Skin of body (tissue), 2 donors: ENCODE data around the gene KLK3. TPM values are rescaled to one million over a fixed set of nuclear protein-coding genes. Genes with fewer than 3 reads are reported as not detected.
"Not testable (repeated sequence)": the region's sequence is repeated elsewhere in the genome, so short reads cannot be mapped to it uniquely, and the experiment has no call there.

Source experiments
- DNase-seq: peaks from one replicate; lab custom pipeline; 2025; lab: John Stamatoyannopoulos, UW
- total RNA-seq: library from RNA; depleted of rRNA; stranded (reverse); fragments of >200 nt; gene quantifications from one replicate; pipeline ENCODE4 v1.2.3, GENCODE V29; 2014

The KLK3 gene
- total RNA-seq, 1 donor from 2014 or later, result not detected

- DNase-seq, result no peak
Measured at GRCh38 chr19:50861496-50862286, 7.0 kb downstream of the KLK3 start.

- DNase-seq, result no peak
Measured at GRCh38 chr19:50869479-50869878, 14.8 kb downstream of the KLK3 start.

- DNase-seq, result no peak
Measured at GRCh38 chr19:50870417-50871089, 15.8 kb downstream of the KLK3 start.

- no peak for DNase-seq
Measured at GRCh38 chr19:50873056-50873455, 18.3 kb downstream of the KLK3 start, which contains the start of gene KLK2. KLK2 (plus strand) TSS chr19:50873439; CDS start chr19:50873474, 35 bp downstream.

- no peak for DNase-seq
Measured at GRCh38 chr19:50874211-50874610, 19.5 kb downstream of the KLK3 start.

GRCh38 chr19:50875795-50876422, 21.2 kb downstream of the KLK3 start:
- no peak for DNase-seq

- DNase-seq, result no peak
Measured at GRCh38 chr19:50876456-50876855, 21.7 kb downstream of the KLK3 start.

GRCh38 chr19:50877338-50877737, 22.6 kb downstream of the KLK3 start:
- no peak for DNase-seq

GRCh38 chr19:50878851-50879250, 24.1 kb downstream of the KLK3 start:
- DNase-seq, result no peak

- no peak for DNase-seq
Measured at GRCh38 chr19:50880241-50880640, 25.5 kb downstream of the KLK3 start.

GRCh38 chr19:50882188-50882587, 27.5 kb downstream of the KLK3 start:
- no peak for DNase-seq

- no peak for DNase-seq
Measured at GRCh38 chr19:50889638-50890037, 34.9 kb downstream of the KLK3 start.

- DNase-seq, result no peak
Measured at GRCh38 chr19:50890422-50891252, 35.9 kb downstream of the KLK3 start.

GRCh38 chr19:50891253-50891625, 36.5 kb downstream of the KLK3 start:
- DNase-seq, result no peak

GRCh38 chr19:50893047-50893736, 38.5 kb downstream of the KLK3 start:
- DNase-seq, result no peak

- no peak for DNase-seq
Measured at GRCh38 chr19:50894478-50895356, 40.0 kb downstream of the KLK3 start.

GRCh38 chr19:50896089-50896590, 41.4 kb downstream of the KLK3 start:
- not testable (repeated sequence) for DNase-seq

GRCh38 chr19:50896591-50897190, 42.0 kb downstream of the KLK3 start:
- DNase-seq, result no peak

- DNase-seq, result no peak
Measured at GRCh38 chr19:50897191-50897607, 42.5 kb downstream of the KLK3 start.
